BE2C (cell line): ENCODE measurements around the gene ADAMTS17.

Source experiments
- DNase-seq: peaks from one replicate; pipeline ENCODE4 v3.0.0-alpha.2; 2020
- H3K27me3 ChIP-seq: fragments of 250-450 bp; sonication (Bioruptor Pico); 2 replicates; pipeline ENCODE4 v1.5.1; 2020; ENCODE audit warnings: mild to moderate bottlenecking
- H3K36me3 ChIP-seq: fragments of 250-450 bp; sonication (Bioruptor Pico); 2 replicates; pipeline ENCODE4 v1.5.1; 2020; ENCODE audit warnings: mild to moderate bottlenecking
- H3K4me1 ChIP-seq: fragments of 250-450 bp; sonication (Bioruptor Pico); 2 replicates; pipeline ENCODE4 v1.5.1; 2020
- H3K4me3 ChIP-seq: 2 replicates; pipeline ENCODE4 v1.5.1; 2011; ENCODE audit warnings: low read depth, low read length
- H3K9me3 ChIP-seq: fragments of 250-450 bp; sonication (Bioruptor Pico); 2 replicates; pipeline ENCODE4 v1.5.1; 2020
- CTCF ChIP-seq: IDR thresholded peaks from 2 replicates; pipeline ENCODE4 v1.5.1; 2012; ENCODE audit warnings: mild to moderate bottlenecking, low read depth, low read length

The ADAMTS17 gene

GRCh38 chr15:99998661-99999101 lies 343.1 kb downstream of the ADAMTS17 start:
- H3K36me3 ChIP-seq, result no peaks in the 10 kb centered on the region
- TF ChIP-seq CTCF, result no peak
- no peak overlapping the region for H3K4me3 ChIP-seq
- peaks cover 5% of the 10 kb centered on the region; the same call in 1 of the 2 replicates for H3K4me1 ChIP-seq
- DNase-seq, result no peak
- no peaks in the 10 kb centered on the region for H3K27me3 ChIP-seq
- H3K9me3 ChIP-seq, result no peaks in the 10 kb centered on the region

GRCh38 chr15:99997112-99997651 lies 344.6 kb downstream of the ADAMTS17 start:
- no peaks in the 10 kb centered on the region for H3K36me3 ChIP-seq
- peaks cover 5% of the 10 kb centered on the region; the same call in 1 of the 2 replicates for H3K4me1 ChIP-seq
- H3K9me3 ChIP-seq, result no peaks in the 10 kb centered on the region
- H3K27me3 ChIP-seq, result no peaks in the 10 kb centered on the region
- TF ChIP-seq CTCF, result no peak
- no peak overlapping the region for H3K4me3 ChIP-seq
- DNase-seq, result no peak

DNA sequence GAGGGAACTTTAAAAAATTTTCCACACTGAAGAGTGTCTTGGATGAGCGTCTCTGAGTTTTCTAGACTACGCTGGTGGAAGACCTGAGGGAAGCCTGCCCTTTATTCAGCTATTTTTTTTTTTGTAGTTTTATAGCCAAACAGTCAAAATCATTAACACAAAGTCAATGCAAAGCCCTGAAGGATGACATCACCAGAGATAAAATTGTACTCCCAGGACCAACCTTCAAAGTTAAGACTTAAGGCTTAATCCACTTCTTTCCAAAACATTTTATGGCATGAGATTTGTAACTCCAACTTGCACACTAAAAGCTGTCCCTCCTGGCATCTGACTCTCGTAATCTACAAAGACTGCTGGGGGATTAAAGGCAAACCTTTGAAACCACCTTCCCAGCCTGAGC lies 345.1 kb downstream of the ADAMTS17 start:
- Histone ChIP-seq H3K4me1 (peaks cover 5% of the 10 kb centered on the region; the same call in 1 of the 2 replicates), H3K27me3 (no peaks in the 10 kb centered on the region), H3K36me3 (no peaks in the 10 kb centered on the region), H3K4me3 (no peak overlapping the region), H3K9me3 (no peaks in the 10 kb centered on the region)
- DNase-seq, result no peak
- TF ChIP-seq CTCF, result no peak

GRCh38 chr15:99995543-99995942 lies 346.2 kb downstream of the ADAMTS17 start:
- Histone ChIP-seq H3K4me1 (peaks cover 5% of the 10 kb centered on the region; the same call in 1 of the 2 replicates), H3K9me3 (no peaks in the 10 kb centered on the region), H3K36me3 (no peaks in the 10 kb centered on the region), H3K27me3 (no peaks in the 10 kb centered on the region), H3K4me3 (no peak overlapping the region)
- DNase-seq, result no peak
- no peak for TF ChIP-seq CTCF

DNA sequence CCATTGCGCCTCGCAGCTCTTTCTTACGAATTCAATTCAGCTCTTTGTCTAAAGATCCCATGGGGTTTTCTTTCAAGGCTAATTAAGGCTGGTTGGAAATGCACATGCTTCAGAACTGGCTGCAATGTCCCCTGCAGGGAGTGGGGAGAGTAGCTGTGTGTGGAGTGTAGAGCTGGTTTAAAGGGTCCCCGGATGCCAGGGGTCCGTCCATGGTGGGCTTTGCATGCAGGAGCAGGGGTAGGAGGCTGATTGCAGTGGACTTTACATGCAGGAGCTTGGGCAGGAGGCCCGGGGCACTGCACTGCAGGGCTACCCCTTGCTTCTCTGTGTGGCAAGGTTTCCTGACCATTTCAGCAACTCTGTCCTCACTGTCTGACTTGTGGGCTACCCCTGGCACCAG lies 346.9 kb downstream of the ADAMTS17 start:
- TF ChIP-seq CTCF, result no peak
- Histone ChIP-seq H3K27me3 (no peaks in the 10 kb centered on the region), H3K9me3 (no peaks in the 10 kb centered on the region), H3K4me1 (peaks cover 5% of the 10 kb centered on the region; the same call in 1 of the 2 replicates), H3K36me3 (no peaks in the 10 kb centered on the region), H3K4me3 (no peak overlapping the region)
- no peak for DNase-seq

DNA sequence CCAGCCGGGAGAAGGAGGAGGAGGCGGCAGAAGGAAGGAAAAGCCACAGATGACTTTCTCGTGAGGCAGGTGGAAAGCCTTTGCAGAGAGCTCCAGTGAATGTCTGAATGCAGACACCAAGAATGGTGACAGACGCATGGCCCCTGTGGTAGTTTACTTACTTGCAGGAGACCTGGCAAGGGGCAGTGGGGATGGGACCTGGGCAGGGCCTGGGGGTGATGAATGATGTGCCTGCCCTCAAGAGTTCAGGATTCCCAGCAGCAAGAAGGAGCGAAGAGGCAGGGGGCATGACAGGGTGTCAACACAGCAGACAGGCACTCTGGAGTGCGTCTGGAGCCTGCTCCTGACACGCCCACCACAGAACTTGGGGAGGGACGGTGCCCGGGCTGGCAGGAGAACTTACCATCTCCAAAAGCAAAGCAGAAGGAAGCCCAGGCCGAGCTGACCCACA lies 348.1 kb downstream of the ADAMTS17 start:
- Histone ChIP-seq H3K9me3 (no peaks in the 10 kb centered on the region), H3K4me3 (no peak overlapping the region), H3K36me3 (no peaks in the 10 kb centered on the region), H3K4me1 (peaks cover 5% of the 10 kb centered on the region; the same call in 1 of the 2 replicates), H3K27me3 (no peaks in the 10 kb centered on the region)
- TF ChIP-seq CTCF, result no peak
- no peak for DNase-seq
